Vagina (tissue), 2 donors: ENCODE data around the gene FAF1.

Experiments used
- POLR2AphosphoS5 ChIP-seq, 2 donors: sonication (generic); formaldehyde crosslinking; IDR thresholded peaks; one replicate each; pipeline ENCODE4 v1.9.0; 2017; ENCODE audit warnings: antibody characterized with exemption in 2 of 2, mild to moderate bottlenecking in 2 of 2, low read depth in 1 of 2; ENCODE audit not compliant: insufficient read depth in 1 of 2
- TF ChIP-seq, protein P1 (sequence below), 3 experiments: fragments of 450-650 bp in 2 of 3; fragments of 200-600 bp in 1 of 3; sonication (generic) in 1 of 3; IDR thresholded peaks; one replicate each; pipeline ENCODE4 v1.5.1; 2017 to 2019; ENCODE audit warnings: antibody characterized with exemption in 3 of 3, mild to moderate bottlenecking in 2 of 3, moderate library complexity in 2 of 3

DNA sequence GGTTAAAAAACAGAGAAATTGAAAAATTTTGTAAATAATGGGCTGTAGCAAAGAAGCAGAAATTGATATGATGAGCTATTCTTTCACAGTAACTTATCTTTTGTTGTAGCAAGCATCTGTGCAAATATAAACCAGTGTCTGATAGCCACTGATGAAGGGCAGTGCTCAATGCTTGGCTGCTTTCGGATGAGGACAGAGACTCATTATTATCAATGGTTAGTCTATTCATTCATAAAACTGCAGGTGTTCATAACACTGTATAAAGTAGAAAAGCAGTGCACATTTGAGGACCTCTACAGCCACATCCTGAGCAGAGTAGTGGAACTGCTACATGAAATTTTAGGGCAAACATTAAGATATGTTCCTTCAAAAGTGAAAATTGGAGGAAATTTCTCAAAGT is 107.2 kb downstream of the FAF1 start:
- TF ChIP-seq, protein P1, sequence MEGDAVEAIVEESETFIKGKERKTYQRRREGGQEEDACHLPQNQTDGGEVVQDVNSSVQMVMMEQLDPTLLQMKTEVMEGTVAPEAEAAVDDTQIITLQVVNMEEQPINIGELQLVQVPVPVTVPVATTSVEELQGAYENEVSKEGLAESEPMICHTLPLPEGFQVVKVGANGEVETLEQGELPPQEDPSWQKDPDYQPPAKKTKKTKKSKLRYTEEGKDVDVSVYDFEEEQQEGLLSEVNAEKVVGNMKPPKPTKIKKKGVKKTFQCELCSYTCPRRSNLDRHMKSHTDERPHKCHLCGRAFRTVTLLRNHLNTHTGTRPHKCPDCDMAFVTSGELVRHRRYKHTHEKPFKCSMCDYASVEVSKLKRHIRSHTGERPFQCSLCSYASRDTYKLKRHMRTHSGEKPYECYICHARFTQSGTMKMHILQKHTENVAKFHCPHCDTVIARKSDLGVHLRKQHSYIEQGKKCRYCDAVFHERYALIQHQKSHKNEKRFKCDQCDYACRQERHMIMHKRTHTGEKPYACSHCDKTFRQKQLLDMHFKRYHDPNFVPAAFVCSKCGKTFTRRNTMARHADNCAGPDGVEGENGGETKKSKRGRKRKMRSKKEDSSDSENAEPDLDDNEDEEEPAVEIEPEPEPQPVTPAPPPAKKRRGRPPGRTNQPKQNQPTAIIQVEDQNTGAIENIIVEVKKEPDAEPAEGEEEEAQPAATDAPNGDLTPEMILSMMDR (IDR thresholded peaks at IDR 0.05): no peak
- TF ChIP-seq POLR2AphosphoS5 (IDR thresholded peaks at IDR 0.05; ENCODE audit: insufficient read depth in 1 of 2, low read depth in 1 of 2): no peak
